ENCODE data around the gene DACT3.

Gene DACT3

GRCh38 chr19:46661020-46661731 is at the start of gene DACT3:
Gene DACT3 (minus strand): TSS chr19:46661182. CDS start chr19:46661064, 118 bp downstream.
- DNase-seq (ENCODE audit: low read depth), result peak; percentile 100

GRCh38 chr19:46710687-46711086 is 49.7 kb upstream of the DACT3 start:
- no peak for DNase-seq (ENCODE audit: low read depth)

GRCh38 chr19:46704379-46705076 is 43.5 kb upstream of the DACT3 start:
- DNase-seq (ENCODE audit: low read depth), result peak; percentile 74

GRCh38 chr19:46700704-46701103 is 39.7 kb upstream of the DACT3 start:
- DNase-seq (ENCODE audit: low read depth), result no peak

GRCh38 chr19:46698395-46699321 is 37.7 kb upstream of the DACT3 start:
- no peak for DNase-seq (ENCODE audit: low read depth)

GRCh38 chr19:46697204-46697960 is 36.4 kb upstream of the DACT3 start:
- no peak for DNase-seq (ENCODE audit: low read depth)

GRCh38 chr19:46696866-46697203 is 35.9 kb upstream of the DACT3 start:
- no peak for DNase-seq (ENCODE audit: low read depth)

GRCh38 chr19:46696052-46696451 is 35.1 kb upstream of the DACT3 start:
- DNase-seq (ENCODE audit: low read depth), result no peak

- no peak for DNase-seq (ENCODE audit: low read depth)
Observed at GRCh38 chr19:46693760-46694159, 32.8 kb upstream of the DACT3 start.

- no peak for DNase-seq (ENCODE audit: low read depth)
Observed at GRCh38 chr19:46692918-46693722, 32.1 kb upstream of the DACT3 start.

- DNase-seq (ENCODE audit: low read depth), result no peak
Observed at GRCh38 chr19:46691948-46692347, 31.0 kb upstream of the DACT3 start.

- no peak for DNase-seq (ENCODE audit: low read depth)
Observed at GRCh38 chr19:46691104-46691503, 30.1 kb upstream of the DACT3 start.

- no peak for DNase-seq (ENCODE audit: low read depth)
Observed at GRCh38 chr19:46689358-46689757, 28.4 kb upstream of the DACT3 start.

GRCh38 chr19:46687438-46688145 is 26.6 kb upstream of the DACT3 start:
- no peak for DNase-seq (ENCODE audit: low read depth)

GRCh38 chr19:46685189-46685588 is 24.2 kb upstream of the DACT3 start:
- no peak for DNase-seq (ENCODE audit: low read depth)

GRCh38 chr19:46678110-46678732 is 17.2 kb upstream of the DACT3 start:
- DNase-seq (ENCODE audit: low read depth), result peak; percentile 15

- DNase-seq (ENCODE audit: low read depth), result no peak
Observed at GRCh38 chr19:46674416-46675178, 13.6 kb upstream of the DACT3 start.

GRCh38 chr19:46670813-46671212 is 9.8 kb upstream of the DACT3 start:
- DNase-seq (ENCODE audit: low read depth), result no peak

- no peak for DNase-seq (ENCODE audit: low read depth)
Observed at GRCh38 chr19:46668662-46669061, 7.7 kb upstream of the DACT3 start.

All from activated T-helper 1 cell treated with Interleukin-2 at 50 U/mL for 16 hours (primary cell).